HepG2 (cell line): ENCODE measurements around the gene FAM180A. TPM values are rescaled to one million over a fixed set of nuclear protein-coding genes. Genes with fewer than 3 reads are reported as not detected.

ENCODE experiments used
- ATAC-seq: fragments of 200-7000 bp; cut with Tn5 transposase; 3 replicates; pipeline ENCODE4 v1.9.1; 2020; ENCODE audit warnings: mild to moderate bottlenecking, moderate library complexity
- BruUV-seq: library from RNA; stranded (reverse); fragments of 400-500 nt; replicated peaks from 2 replicates; lab custom pipeline; 2021; lab: Mats Ljungman, UMichigan
- CTCF ChIA-PET: fragments of 300-600 bp; formaldehyde crosslinking; extraction: SDS; loops from one replicate; lab custom pipeline; 2021; ENCODE audit warnings: low total read pairs, inconsistent platforms, low intra/inter-chr PET ratio; lab: Yijun Ruan, JAX
- POLR2A ChIA-PET: fragments of 350-600 bp; sonication (Branson Sonifier 250); formaldehyde crosslinking; loops from one replicate; lab custom pipeline; 2020; ENCODE audit warnings: antibody characterized with exemption, inconsistent platforms; lab: Yijun Ruan, JAX
- DNase-seq: peaks from one replicate; pipeline ENCODE4 v3.0.0-alpha.2; 2015; ENCODE audit warnings: low spot score
- FAIRE-seq: peaks from 3 replicates; lab custom pipeline; 2011; peaks lifted over from hg19 to GRCh38; lab: Jason Lieb, UNC
- H2AFZ ChIP-seq: one replicate; pipeline ENCODE4 v1.6.1; 2011; ENCODE audit warnings: low read length, inconsistent platforms
- H3K27ac ChIP-seq: fragments of 300-600 bp; 3 replicates; pipeline ENCODE4 v1.8.0; 2011; ENCODE audit warnings: mixed run types, mild to moderate bottlenecking, mixed read lengths, low read length, inconsistent platforms; ENCODE audit not compliant: insufficient read depth; ENCODE audit errors: extremely low read length
- H3K27me3 ChIP-seq, 2 experiments: fragments of 200-600 bp in 1 of 2; 2 replicates in 1 of 2; 3 replicates in 1 of 2; pipeline versions ENCODE4 v1.6.0 to v1.8.0; 2011; ENCODE audit warnings: low read length in 2 of 2, mild to moderate bottlenecking in 2 of 2, moderate library complexity in 2 of 2, inconsistent platforms in 1 of 2; ENCODE audit not compliant: insufficient read depth in 2 of 2, control insufficient read depth in 1 of 2
- H3K36me3 ChIP-seq, 2 experiments: fragments of 200-600 bp in 1 of 2; replicated peaks in 1 of 2; 2 replicates in 1 of 2; 3 replicates in 1 of 2; pipeline versions ENCODE4 v1.5.1 to v1.8.0; 2011; ENCODE audit warnings: low read length in 2 of 2, inconsistent platforms in 1 of 2; ENCODE audit not compliant: insufficient read depth in 2 of 2, control insufficient read depth in 1 of 2
- H3K4me1 ChIP-seq: 2 replicates; pipeline ENCODE4 v1.5.1; 2012; ENCODE audit warnings: low read length, inconsistent platforms; ENCODE audit not compliant: insufficient read depth
- H3K4me2 ChIP-seq: 2 replicates; pipeline ENCODE4 v1.6.0; 2011; ENCODE audit warnings: low read depth, low read length, inconsistent platforms
- H3K4me3 ChIP-seq, 3 experiments: fragments of 200-600 bp in 1 of 3; sonication (generic), shearing (Covaris generic) in 1 of 3; replicated peaks in 1 of 3; 2 replicates each; pipeline ENCODE4 v1.5.1; 2011 to 2016; ENCODE audit warnings: low read length in 3 of 3, inconsistent platforms in 2 of 3, low read depth in 2 of 3, mild to moderate bottlenecking in 2 of 3, control low read depth in 1 of 3, mixed read lengths in 1 of 3; ENCODE audit not compliant: insufficient read depth in 1 of 3
- H3K79me2 ChIP-seq: one replicate; pipeline ENCODE4 v1.6.1; 2011; ENCODE audit warnings: low read length, inconsistent platforms; ENCODE audit not compliant: insufficient read depth
- H3K9ac ChIP-seq: 2 replicates; pipeline ENCODE4 v1.6.0; 2011; ENCODE audit warnings: mild to moderate bottlenecking, low read depth, low read length, inconsistent platforms; ENCODE audit not compliant: insufficient read depth
- H3K9me3 ChIP-seq: 2 replicates; pipeline ENCODE4 v1.5.1; 2012; ENCODE audit warnings: mild to moderate bottlenecking, low read length
- H4K20me1 ChIP-seq: 2 replicates; pipeline ENCODE4 v1.6.0; 2011; ENCODE audit warnings: inconsistent platforms, mild to moderate bottlenecking, low read length, moderate library complexity; ENCODE audit not compliant: insufficient read depth
- ADNP ChIP-seq: sonication (generic); formaldehyde crosslinking; IDR thresholded peaks from 2 replicates; pipeline ENCODE4 v1.4.0; 2020; ENCODE audit warnings: missing genetic modification reagents
- FOXO4 ChIP-seq: sonication (generic); formaldehyde crosslinking; conservative IDR thresholded peaks from 2 replicates; pipeline ENCODE4 v1.8.1; 2023; ENCODE audit warnings: missing genetic modification reagents
- JUNB ChIP-seq: sonication (generic); formaldehyde crosslinking; IDR thresholded peaks from 2 replicates; pipeline ENCODE4 v1.8.0; 2022; ENCODE audit warnings: missing genetic modification reagents, mild to moderate bottlenecking, borderline replicate concordance
- PAX8 ChIP-seq: sonication (generic); formaldehyde crosslinking; IDR thresholded peaks from 2 replicates; pipeline ENCODE4 v1.8.0; 2022; ENCODE audit warnings: mild to moderate bottlenecking, missing genetic modification reagents, borderline replicate concordance
- RXRB ChIP-seq: IDR thresholded peaks from 2 replicates; pipeline ENCODE4 v1.6.1; 2016; ENCODE audit warnings: borderline replicate concordance, missing genetic modification reagents, missing compliant biosample characterization
- ZNF121 ChIP-seq: sonication (generic); formaldehyde crosslinking; IDR thresholded peaks from 2 replicates; pipeline ENCODE4 v1.5.0; 2020; ENCODE audit warnings: mild to moderate bottlenecking, missing genetic modification reagents
- ZNF24 ChIP-seq: fragments of 450-650 bp; IDR thresholded peaks from 2 replicates; pipeline ENCODE4 v1.6.1; 2017; ENCODE audit warnings: antibody characterized with exemption, mild to moderate bottlenecking
- WGBS: methylation state at CpG from one replicate; pipeline ENCODE4 v1.1.6; 2017; ENCODE audit warnings: low lambda C conversion rate; 5-methylcytosine and 5-hydroxymethylcytosine counted together
- in situ Hi-C: cut with HindIII; loops from 2 replicates; pipeline ENCODE4 v1.10.0; 2017; ENCODE audit warnings: low pct_unique_long_range_greater_than_20kb; ENCODE audit not compliant: extremely low pct_ligation_motif_present
- intact Hi-C: fragments of 100-400 bp; cut with micrococcal nuclease; formaldehyde crosslinking; loops from one replicate; pipeline ENCODE4 v1.10.0; 2022; ENCODE audit not compliant: unreplicated experiment
- polyA plus RNA-seq, 8 experiments: library from polyadenylated mRNA; depleted of rRNA in 3 of 8; stranded (reverse) in 7 of 8; unstranded in 1 of 8; fragments of >200 nt; fragmentation: Illumina TruSeq in 4 of 8; extraction: Trizol in 4 of 8; gene quantifications; 2 replicates each; pipeline versions ENCODE4 v1.2.1 to v1.2.3, GENCODE V29; 2011 to 2016; ENCODE audit warnings: low read depth in 4 of 8, missing spikeins in 1 of 8, mixed read lengths in 1 of 8; ENCODE audit not compliant: insufficient read depth in 1 of 8
- total RNA-seq, 5 experiments: library from RNA; depleted of rRNA; stranded (reverse); fragments of >200 nt; fragmentation: Illumina TruSeq; extraction: Trizol; gene quantifications; 2 replicates each; pipeline ENCODE4 v1.2.3, GENCODE V29; 2016; ENCODE audit warnings: low read depth in 1 of 5

Gene FAM180A
- total and polyA plus RNA-seq, 2 of the 13 experiments (the other 11 are each of a cell fraction or from before 2014, with no cell fraction given) = not detected

GRCh38 chr7:135782801-135783200 is 34.2 kb upstream of the FAM180A start (continued):
- no peak for TF ChIP-seq RXRB (CRISPR knock-in tag)

- no peaks in the 10 kb centered on the region for H3K4me1 ChIP-seq
- H3K27me3 ChIP-seq = peaks cover 0 to 12% of the 10 kb centered on the region in 2 experiments; a peak in 2 of 5 replicates
- no TSS peak for BruUV-seq
- no peak overlapping the region for H3K4me2 ChIP-seq
- no peak for FAIRE-seq
- TF ChIP-seq PAX8 (CRISPR knock-in tag) (no peak), JUNB (CRISPR knock-in tag) (no peak), ADNP (CRISPR knock-in tag) (no peak), FOXO4 (CRISPR knock-in tag) (no peak), ZNF24 (no peak), ZNF121 (CRISPR knock-in tag) (no peak)
- ChIA-PET POLR2A (no interaction called here), CTCF (no interaction called here)
- no peaks in the 10 kb centered on the region for H3K79me2 ChIP-seq
- H3K9me3 ChIP-seq = peaks cover 7% of the 10 kb centered on the region
- no peak overlapping the region for H3K4me3 ChIP-seq
- no peaks in the 10 kb centered on the region for H4K20me1 ChIP-seq
- ATAC-seq = no peak
- intact Hi-C loops (no loop called here), in situ Hi-C loops (no loop called here)
- H3K9ac ChIP-seq = no peak overlapping the region
- no peak overlapping the region for H2AFZ ChIP-seq
- 30% methylated on average over 9 of the region's 9 CpGs for WGBS
- H3K27ac ChIP-seq = no peak overlapping the region
- H3K36me3 ChIP-seq = no peaks in the 10 kb centered on the region
- no peak for DNase-seq
Observed at GRCh38 chr7:135782377-135782776, 33.8 kb upstream of the FAM180A start.
